WTC11 (cell line): ENCODE measurements around the gene HLA-DPB1. TPM values are rescaled to one million over a fixed set of nuclear protein-coding genes. Genes with fewer than 3 reads are reported as not detected.

Experiments used
- ATAC-seq: fragments of 200-7000 bp; cut with Tn5 transposase; 2 replicates; pipeline ENCODE4 v1.10.0; 2021; ENCODE audit warnings: mild to moderate bottlenecking, moderate library complexity
- CTCF ChIA-PET: fragments of 300-600 bp; sonication (Branson Sonifier 250); formaldehyde crosslinking; loops from one replicate; lab custom pipeline; 2021; ENCODE audit warnings: antibody characterized with exemption; lab: Charles Lee
- POLR2A ChIA-PET: fragments of 350-600 bp; sonication (Branson Sonifier 250); formaldehyde crosslinking; loops from one replicate; lab custom pipeline; 2021; ENCODE audit warnings: antibody characterized with exemption; lab: Charles Lee
- DNase-seq: peaks from one replicate; pipeline ENCODE4 v3.0.0; 2021; ENCODE audit warnings: low spot score
- H3K27ac Mint-ChIP-seq: 2 replicates; pipeline ENCODE4 v1.8.0; 2021; ENCODE audit warnings: mixed read lengths
- H3K27me3 Mint-ChIP-seq: 2 replicates; pipeline ENCODE4 v1.8.0; 2021; ENCODE audit warnings: low read depth, mild to moderate bottlenecking, moderate library complexity, mixed read lengths
- H3K36me3 Mint-ChIP-seq: 2 replicates; pipeline ENCODE4 v1.8.0; 2021; ENCODE audit warnings: mixed read lengths
- H3K4me1 Mint-ChIP-seq: 2 replicates; pipeline ENCODE4 v1.8.0; 2022; ENCODE audit warnings: mixed read lengths
- H3K4me3 Mint-ChIP-seq: 2 replicates; pipeline ENCODE4 v1.8.0; 2021; ENCODE audit warnings: mild to moderate bottlenecking, moderate library complexity, mixed read lengths
- H3K9me3 Mint-ChIP-seq: 2 replicates; pipeline ENCODE4 v1.8.0; 2021; ENCODE audit warnings: mixed read lengths
- ATF6 ChIP-seq: sonication (generic); formaldehyde crosslinking; IDR thresholded peaks from 2 replicates; pipeline ENCODE4 v1.8.1; 2023; ENCODE audit warnings: mild to moderate bottlenecking, missing genetic modification reagents
- CTCF ChIP-seq: fragments of 200-600 bp; IDR thresholded peaks from 2 replicates; pipeline ENCODE4 v1.8.0; 2022; ENCODE audit warnings: antibody characterized with exemption
- FOXP1 ChIP-seq: sonication (generic); formaldehyde crosslinking; IDR thresholded peaks from 2 replicates; pipeline ENCODE4 v1.8.0; 2022; ENCODE audit warnings: missing genetic modification reagents, mild to moderate bottlenecking, moderate library complexity, borderline replicate concordance
- GTF2I ChIP-seq: fragments of 250-450 bp; sonication (Bioruptor Pico); conservative IDR thresholded peaks from 2 replicates; pipeline ENCODE4 v1.4.0; 2021; ENCODE audit warnings: mild to moderate bottlenecking
- MLX ChIP-seq: sonication (generic); formaldehyde crosslinking; IDR thresholded peaks from 2 replicates; pipeline ENCODE4 v1.8.1; 2023; ENCODE audit warnings: mild to moderate bottlenecking, missing genetic modification reagents, moderate library complexity
- MXD4 ChIP-seq: fragments of 250-450 bp; sonication (Bioruptor Pico); IDR thresholded peaks from 2 replicates; pipeline ENCODE4 v1.8.0; 2021; ENCODE audit warnings: mild to moderate bottlenecking, moderate library complexity, borderline replicate concordance
- SMAD4 ChIP-seq: sonication (generic); formaldehyde crosslinking; IDR thresholded peaks from 2 replicates; pipeline ENCODE4 v1.8.0; 2022; ENCODE audit warnings: mild to moderate bottlenecking, missing genetic modification reagents
- SP1 ChIP-seq: sonication (generic); formaldehyde crosslinking; conservative IDR thresholded peaks from 2 replicates; pipeline ENCODE4 v1.8.1; 2022; ENCODE audit warnings: missing genetic modification reagents
- TEAD1 ChIP-seq: sonication (generic); formaldehyde crosslinking; IDR thresholded peaks from 2 replicates; pipeline ENCODE4 v1.8.0; 2022; ENCODE audit warnings: mild to moderate bottlenecking, missing genetic modification reagents
- ZBTB43 ChIP-seq: sonication (generic); formaldehyde crosslinking; IDR thresholded peaks from 2 replicates; pipeline ENCODE4 v1.8.1; 2023; ENCODE audit warnings: mild to moderate bottlenecking, missing genetic modification reagents
- ZNF121 ChIP-seq: sonication (generic); formaldehyde crosslinking; IDR thresholded peaks from 2 replicates; pipeline ENCODE4 v1.8.0; 2023; ENCODE audit warnings: missing genetic modification reagents
- ZNF317 ChIP-seq: sonication (generic); formaldehyde crosslinking; IDR thresholded peaks from 2 replicates; pipeline ENCODE4 v1.8.1; 2023; ENCODE audit warnings: low read depth, mild to moderate bottlenecking, moderate library complexity, missing genetic modification reagents, borderline replicate concordance
- ZNF396 ChIP-seq: fragments of 250-450 bp; sonication (Bioruptor Pico); IDR thresholded peaks from 2 replicates; pipeline ENCODE4 v1.8.0; 2021; ENCODE audit warnings: mild to moderate bottlenecking, moderate library complexity, borderline replicate concordance
- ZNF512 ChIP-seq: sonication (generic); formaldehyde crosslinking; IDR thresholded peaks from 2 replicates; pipeline ENCODE4 v1.8.1; 2022; ENCODE audit warnings: missing genetic modification reagents, borderline replicate concordance
- total RNA-seq: library from RNA; stranded (reverse); gene quantifications from 3 replicates; pipeline ENCODE4 v1.2.3, GENCODE V29; 2021

Gene HLA-DPB1
- total RNA-seq, 1 experiment from 2014 or later: 18.0 TPM

- peaks cover 2% of the 10 kb centered on the region; the same call in 1 of the 2 replicates for H3K27me3 Mint-ChIP-seq
- TF ChIP-seq GTF2I (no peak), CTCF (peak; percentile 89)
- H3K9me3 Mint-ChIP-seq: peaks cover 13% of the 10 kb centered on the region
- H3K4me3 Mint-ChIP-seq: peak overlapping the region; percentile 98
- H3K36me3 Mint-ChIP-seq: peaks cover 22% of the 10 kb centered on the region
- DNase-seq (no peak), ATAC-seq (no peak)
- POLR2A ChIA-PET: interaction anchor here (0.6 to 3.2 kb wide), 3 partner anchors 38 to 147 kb away, joined by 3 to 26 read pairs (median 13); partner anchors contain the start of gene HSD17B8
- CTCF ChIA-PET: interaction anchor here (1.0 to 5.3 kb wide), 12 partner anchors 7 to 134 kb away, joined by 3 to 43 read pairs (median 9); partner anchors contain the start of gene HSD17B8
- peaks cover 76% of the 10 kb centered on the region for H3K4me1 Mint-ChIP-seq
- peak overlapping the region; percentile 100 for H3K27ac Mint-ChIP-seq
These were observed 42.8 kb downstream of the HLA-DPB1 start for GRCh38 chr6:33118525-33119123.

- Mint-ChIP-seq H3K27me3 (peaks cover 2% of the 10 kb centered on the region; the same call in 1 of the 2 replicates), H3K36me3 (peaks cover 29% of the 10 kb centered on the region), H3K4me3 (peak overlapping the region; percentile 59), H3K9me3 (peaks cover 19% of the 10 kb centered on the region), H3K4me1 (peaks cover 74% of the 10 kb centered on the region), H3K27ac (peak overlapping the region; percentile 89)
- DNase-seq (no peak), ATAC-seq (no peak)
- ChIA-PET CTCF (interaction anchor here (0.7 to 3.1 kb wide), 9 partner anchors 23 to 128 kb away, joined by 3 to 16 read pairs (median 5); no protein-coding TSS in a partner anchor), POLR2A (interaction anchor here (1.4 kb wide), 1 partner anchor 28 kb away, joined by 4 read pairs; no protein-coding TSS in a partner anchor)
- TF ChIP-seq MLX (CRISPR knock-in tag) (no peak), ZNF121 (no peak), ZNF317 (CRISPR knock-in tag) (no peak), SMAD4 (CRISPR knock-in tag) (no peak), TEAD1 (CRISPR knock-in tag) (no peak), ZNF396 (CRISPR knock-in tag) (no peak), MXD4 (CRISPR knock-in tag) (no peak), ZBTB43 (no peak), ZNF512 (CRISPR knock-in tag) (no peak), ATF6 (CRISPR knock-in tag) (no peak), FOXP1 (CRISPR knock-in tag) (no peak), SP1 (no peak)
These were observed 44.2 kb downstream of the HLA-DPB1 start for GRCh38 chr6:33120001-33120400.
